ENCODE data around the gene PSMB8.
"Not testable (repeated sequence)": the region's sequence is repeated elsewhere in the genome, so short reads cannot be mapped to it uniquely, and the experiment has no call there.

The PSMB8 gene

GRCh38 chr6:32843979-32844838 lies at the start of gene PSMB8:
PSMB8 (minus strand) TSS chr6:32844047; CDS start chr6:32843996, 51 bp downstream.
- in situ Hi-C loops (cut with MboI; ENCODE audit: low sequenced_read_pairs): no loop called here

- in situ Hi-C loops (cut with MboI; ENCODE audit: low sequenced_read_pairs): loop anchor here (25.0 kb wide), 1 partner anchor 96 kb away; no protein-coding TSS in a partner anchor
These were observed 47.0 kb upstream of the PSMB8 start for GRCh38 chr6:32890831-32891230.

DNA sequence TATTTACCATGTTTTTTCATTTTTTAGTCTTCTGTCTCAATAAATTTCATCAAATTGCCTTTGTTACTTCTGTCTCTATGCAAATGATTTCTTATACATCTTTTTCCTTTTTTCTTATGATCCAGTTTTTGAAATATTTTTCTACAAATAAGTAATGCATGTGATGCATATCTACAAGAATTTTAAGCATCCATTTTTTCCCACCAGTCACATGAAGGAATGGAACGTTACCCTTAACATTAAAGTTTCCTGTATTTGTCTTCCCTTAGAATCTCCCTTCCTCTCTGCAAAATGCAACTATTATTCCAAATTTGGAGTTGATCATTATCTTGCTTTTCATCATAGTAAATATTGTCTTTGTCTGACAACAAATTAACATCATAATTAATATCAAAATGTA lies 45.7 kb upstream of the PSMB8 start:
- in situ Hi-C loops (cut with MboI; ENCODE audit: low sequenced_read_pairs): loop anchor here (25.0 kb wide), 1 partner anchor 98 kb away; no protein-coding TSS in a partner anchor

- in situ Hi-C loops (cut with MboI; ENCODE audit: low sequenced_read_pairs): loop anchor here (25.0 kb wide), 1 partner anchor 99 kb away; no protein-coding TSS in a partner anchor
These were observed 44.7 kb upstream of the PSMB8 start for GRCh38 chr6:32888576-32888975.

DNA sequence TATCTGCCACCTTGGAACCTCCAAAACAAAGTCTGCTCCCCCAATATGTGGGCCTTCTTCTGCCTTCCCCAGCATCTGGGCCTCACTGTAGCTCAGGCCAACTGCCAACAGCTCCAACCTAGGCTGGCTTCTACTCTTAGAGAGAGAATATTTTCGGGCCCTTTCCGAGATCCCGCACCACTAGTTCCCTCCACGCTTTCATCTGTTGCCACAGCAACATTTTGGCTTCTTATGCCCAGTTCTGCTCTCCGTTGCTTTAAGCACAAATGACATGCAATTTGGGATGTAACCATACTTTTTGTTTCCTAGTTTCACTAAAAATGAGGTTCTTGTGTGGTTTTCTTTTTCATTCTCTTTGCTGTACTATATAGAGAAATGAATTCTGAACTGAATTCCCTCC lies 43.8 kb upstream of the PSMB8 start:
- in situ Hi-C loops (cut with MboI; ENCODE audit: low sequenced_read_pairs): loop anchor here (25.0 kb wide), 1 partner anchor 100 kb away; no protein-coding TSS in a partner anchor

DNA sequence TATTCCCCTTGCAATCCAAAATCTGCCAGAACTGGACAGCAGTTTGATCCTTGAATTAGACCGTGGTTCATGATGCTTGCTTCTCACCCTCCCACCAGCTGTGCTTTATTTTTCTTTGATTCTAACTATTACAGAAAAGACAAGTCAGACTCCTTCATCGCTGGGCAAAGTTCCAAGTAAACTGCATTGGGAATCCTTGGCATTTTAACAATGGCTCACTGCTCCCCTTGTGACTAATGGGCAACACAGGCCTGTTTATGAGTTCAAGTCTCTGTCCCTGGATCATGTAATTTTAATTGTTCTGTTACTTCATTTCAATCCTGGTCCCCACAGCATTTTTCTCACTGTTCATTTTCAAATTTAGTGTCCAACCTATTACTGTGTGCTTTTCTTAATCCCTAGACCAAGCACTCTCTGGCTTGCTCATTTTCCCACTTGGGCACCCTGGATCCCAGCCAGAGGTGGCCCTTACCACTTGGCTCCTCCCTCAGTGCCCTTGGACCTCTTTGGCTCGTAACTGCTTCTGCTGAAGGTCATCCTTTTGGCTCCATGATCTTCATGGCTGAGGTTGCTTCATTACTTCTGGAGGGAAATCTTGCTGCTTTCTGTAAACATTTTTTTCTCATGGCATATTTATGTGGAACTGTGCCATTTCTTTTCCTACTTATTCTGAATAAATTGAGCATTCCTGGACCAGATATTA lies 43.0 kb upstream of the PSMB8 start:
- in situ Hi-C loops (cut with MboI; ENCODE audit: low sequenced_read_pairs): loop anchor here (25.0 kb wide), 1 partner anchor 100 kb away; no protein-coding TSS in a partner anchor

- in situ Hi-C loops (cut with MboI; ENCODE audit: low sequenced_read_pairs): loop anchor here (25.0 kb wide), 1 partner anchor 102 kb away; no protein-coding TSS in a partner anchor
These were observed 41.9 kb upstream of the PSMB8 start for GRCh38 chr6:32885698-32886286.

GRCh38 chr6:32883789-32884188 lies 39.9 kb upstream of the PSMB8 start:
- in situ Hi-C loops (cut with MboI; ENCODE audit: low sequenced_read_pairs): loop anchor here (25.0 kb wide), 1 partner anchor 104 kb away; no protein-coding TSS in a partner anchor

- in situ Hi-C loops (cut with MboI; ENCODE audit: low sequenced_read_pairs): loop anchor here (25.0 kb wide), 1 partner anchor 104 kb away; no protein-coding TSS in a partner anchor
These were observed 39.0 kb upstream of the PSMB8 start for GRCh38 chr6:32882879-32883250.

- in situ Hi-C loops (cut with MboI; ENCODE audit: low sequenced_read_pairs): loop anchor here (25.0 kb wide), 1 partner anchor 106 kb away; no protein-coding TSS in a partner anchor
These were observed 37.1 kb upstream of the PSMB8 start for GRCh38 chr6:32880962-32881361.

GRCh38 chr6:32879691-32880090 lies 35.8 kb upstream of the PSMB8 start:
- in situ Hi-C loops (cut with MboI; ENCODE audit: low sequenced_read_pairs): loop anchor here (25.0 kb wide), 1 partner anchor 108 kb away; no protein-coding TSS in a partner anchor

- in situ Hi-C loops (cut with MboI; ENCODE audit: low sequenced_read_pairs): loop anchor here (25.0 kb wide), 1 partner anchor 111 kb away; no protein-coding TSS in a partner anchor
These were observed 32.8 kb upstream of the PSMB8 start for GRCh38 chr6:32876603-32877002.

GRCh38 chr6:32873947-32874346 lies 30.1 kb upstream of the PSMB8 start:
- in situ Hi-C loops (cut with MboI; ENCODE audit: low sequenced_read_pairs): not testable (repeated sequence)

DNA sequence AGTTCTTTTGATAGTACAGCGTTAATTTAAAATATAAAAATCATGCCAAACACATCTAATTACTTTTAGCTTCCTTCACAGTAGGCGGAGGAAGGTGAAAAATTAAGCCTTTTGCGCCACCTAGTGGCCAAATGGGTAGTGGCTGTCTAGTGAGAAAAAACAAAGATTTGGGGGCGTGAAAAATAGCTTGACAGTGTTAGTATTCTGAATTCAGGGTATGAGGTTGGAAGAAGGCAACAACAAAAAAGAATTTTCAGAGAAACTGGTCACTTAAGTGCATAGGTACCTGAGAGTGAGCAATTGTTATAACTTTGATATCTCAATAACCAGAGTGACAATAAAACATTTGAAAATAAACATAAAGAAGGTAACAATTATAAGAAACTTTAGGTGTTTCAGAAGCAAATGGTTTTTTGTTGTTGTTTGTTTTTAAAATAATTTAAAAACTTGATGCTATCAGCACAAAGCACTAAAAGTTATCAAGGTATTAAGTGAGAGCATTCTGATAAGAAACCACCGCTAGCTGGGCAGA lies 24.5 kb upstream of the PSMB8 start:
- in situ Hi-C loops (cut with MboI; ENCODE audit: low sequenced_read_pairs): no loop called here

DNA sequence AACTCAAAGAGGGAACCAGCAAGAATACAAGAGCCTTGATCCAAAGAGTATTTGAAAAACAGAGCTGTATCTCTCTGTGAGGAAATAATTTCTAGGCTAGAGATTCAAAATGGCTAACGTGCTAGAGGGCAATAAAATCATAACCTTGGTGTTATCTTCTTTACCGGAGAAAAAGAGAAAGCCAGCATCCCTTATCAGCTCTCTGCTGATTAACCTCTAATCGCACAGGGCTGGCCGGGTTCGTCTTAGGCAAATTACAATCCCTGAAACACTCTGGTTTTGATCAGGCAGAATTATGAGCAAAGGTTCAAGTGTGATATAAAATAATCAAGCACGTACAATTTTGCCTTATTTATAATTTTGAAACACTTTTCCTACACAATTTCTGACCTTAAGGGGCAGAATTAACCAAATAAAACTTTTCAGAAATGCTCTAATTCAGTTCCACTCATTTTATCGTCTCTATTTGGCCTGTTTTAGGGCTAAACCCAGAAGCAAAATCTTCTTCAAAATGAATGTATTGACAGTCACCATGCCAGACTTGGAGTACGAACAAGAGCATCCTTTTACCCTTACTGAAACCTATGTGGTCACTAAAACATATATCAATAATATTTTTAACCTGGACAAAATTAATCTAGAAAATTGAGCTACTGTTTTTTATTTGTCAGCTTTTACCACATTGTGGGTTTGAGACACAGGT lies 23.9 kb upstream of the PSMB8 start:
- in situ Hi-C loops (cut with MboI; ENCODE audit: low sequenced_read_pairs): no loop called here

- in situ Hi-C loops (cut with MboI; ENCODE audit: low sequenced_read_pairs): no loop called here
These were observed 23.2 kb upstream of the PSMB8 start for GRCh38 chr6:32867022-32867477.

- in situ Hi-C loops (cut with MboI; ENCODE audit: low sequenced_read_pairs): no loop called here
These were observed 22.0 kb upstream of the PSMB8 start for GRCh38 chr6:32865724-32866443.

- in situ Hi-C loops (cut with MboI; ENCODE audit: low sequenced_read_pairs): no loop called here
These were observed 18.9 kb upstream of the PSMB8 start for GRCh38 chr6:32862725-32863124.

DNA sequence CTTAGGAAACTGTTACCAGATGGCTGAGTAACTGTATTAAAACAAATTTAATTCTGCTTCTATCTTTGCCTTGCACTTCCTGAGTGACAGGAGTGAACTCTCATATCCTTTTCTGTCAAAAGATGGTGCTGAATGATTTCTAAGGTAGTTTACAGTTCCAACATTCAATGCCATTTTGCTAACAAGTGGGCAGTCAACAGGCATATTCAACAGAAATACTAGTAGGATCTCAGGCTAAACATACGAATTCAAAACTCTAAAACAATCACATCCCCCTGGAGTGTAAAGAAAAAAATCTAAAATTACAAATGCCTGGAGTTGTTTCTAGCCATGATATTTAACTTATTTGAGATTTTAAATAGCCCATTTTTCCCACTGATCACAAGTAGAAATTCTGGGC lies 16.8 kb upstream of the PSMB8 start:
- in situ Hi-C loops (cut with MboI; ENCODE audit: low sequenced_read_pairs): no loop called here
